Measurements from ENCODE around the gene FMNL2.

DNA sequence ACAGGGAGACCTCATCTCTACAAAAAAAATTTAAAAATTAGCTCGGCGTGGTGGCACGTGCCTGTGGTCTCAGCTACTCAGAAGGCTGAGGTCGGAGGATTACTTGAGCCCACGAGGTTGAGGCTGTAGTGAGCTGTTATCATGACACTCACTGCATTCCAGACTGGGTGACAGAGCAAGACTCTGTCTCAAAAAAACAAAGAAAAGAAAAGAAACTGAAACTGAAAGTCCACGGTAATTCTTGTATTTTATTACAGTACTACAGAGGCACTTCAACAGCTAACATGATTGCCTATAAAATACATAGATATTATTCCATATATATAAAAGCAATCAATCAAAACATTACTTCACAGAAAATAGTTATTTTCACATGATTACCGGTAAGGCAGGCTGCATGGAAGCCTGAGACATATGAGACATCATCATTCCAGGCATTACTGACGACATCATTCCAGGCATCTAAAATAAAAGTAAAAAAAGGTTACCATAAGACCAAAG is 359.2 kb downstream of the FMNL2 start:
- no peak for TF ChIP-seq NR2F2 (IDR thresholded peaks at IDR 0.05)
- TF ChIP-seq, protein P1, sequence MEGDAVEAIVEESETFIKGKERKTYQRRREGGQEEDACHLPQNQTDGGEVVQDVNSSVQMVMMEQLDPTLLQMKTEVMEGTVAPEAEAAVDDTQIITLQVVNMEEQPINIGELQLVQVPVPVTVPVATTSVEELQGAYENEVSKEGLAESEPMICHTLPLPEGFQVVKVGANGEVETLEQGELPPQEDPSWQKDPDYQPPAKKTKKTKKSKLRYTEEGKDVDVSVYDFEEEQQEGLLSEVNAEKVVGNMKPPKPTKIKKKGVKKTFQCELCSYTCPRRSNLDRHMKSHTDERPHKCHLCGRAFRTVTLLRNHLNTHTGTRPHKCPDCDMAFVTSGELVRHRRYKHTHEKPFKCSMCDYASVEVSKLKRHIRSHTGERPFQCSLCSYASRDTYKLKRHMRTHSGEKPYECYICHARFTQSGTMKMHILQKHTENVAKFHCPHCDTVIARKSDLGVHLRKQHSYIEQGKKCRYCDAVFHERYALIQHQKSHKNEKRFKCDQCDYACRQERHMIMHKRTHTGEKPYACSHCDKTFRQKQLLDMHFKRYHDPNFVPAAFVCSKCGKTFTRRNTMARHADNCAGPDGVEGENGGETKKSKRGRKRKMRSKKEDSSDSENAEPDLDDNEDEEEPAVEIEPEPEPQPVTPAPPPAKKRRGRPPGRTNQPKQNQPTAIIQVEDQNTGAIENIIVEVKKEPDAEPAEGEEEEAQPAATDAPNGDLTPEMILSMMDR (IDR thresholded peaks at IDR 0.05; ENCODE audit: low read depth, low read length, missing input control) = no peak
- no peak for TF ChIP-seq TAF1 (conservative IDR thresholded peaks at IDR 0.05)
- no peak for TF ChIP-seq EGR1 (IDR thresholded peaks at IDR 0.05; ENCODE audit: low read depth in 2 of 2)
